ENCODE measurements around the gene PCAT6. TPM values are rescaled to one million over a fixed set of nuclear protein-coding genes. Genes with fewer than 3 reads are reported as not detected.

Gene PCAT6
- total and polyA plus RNA-seq, 9 donors: 0.57 to 2.8 (median 1.1) TPM; not detected in 2

GRCh38 chr1:202812176-202813026, 1.6 kb downstream of the PCAT6 start:
- TF ChIP-seq POLR2A (IDR thresholded peaks at IDR 0.05) (no peak), EP300 (IDR thresholded peaks at IDR 0.05) (no peak)
- TF ChIP-seq, protein P1, sequence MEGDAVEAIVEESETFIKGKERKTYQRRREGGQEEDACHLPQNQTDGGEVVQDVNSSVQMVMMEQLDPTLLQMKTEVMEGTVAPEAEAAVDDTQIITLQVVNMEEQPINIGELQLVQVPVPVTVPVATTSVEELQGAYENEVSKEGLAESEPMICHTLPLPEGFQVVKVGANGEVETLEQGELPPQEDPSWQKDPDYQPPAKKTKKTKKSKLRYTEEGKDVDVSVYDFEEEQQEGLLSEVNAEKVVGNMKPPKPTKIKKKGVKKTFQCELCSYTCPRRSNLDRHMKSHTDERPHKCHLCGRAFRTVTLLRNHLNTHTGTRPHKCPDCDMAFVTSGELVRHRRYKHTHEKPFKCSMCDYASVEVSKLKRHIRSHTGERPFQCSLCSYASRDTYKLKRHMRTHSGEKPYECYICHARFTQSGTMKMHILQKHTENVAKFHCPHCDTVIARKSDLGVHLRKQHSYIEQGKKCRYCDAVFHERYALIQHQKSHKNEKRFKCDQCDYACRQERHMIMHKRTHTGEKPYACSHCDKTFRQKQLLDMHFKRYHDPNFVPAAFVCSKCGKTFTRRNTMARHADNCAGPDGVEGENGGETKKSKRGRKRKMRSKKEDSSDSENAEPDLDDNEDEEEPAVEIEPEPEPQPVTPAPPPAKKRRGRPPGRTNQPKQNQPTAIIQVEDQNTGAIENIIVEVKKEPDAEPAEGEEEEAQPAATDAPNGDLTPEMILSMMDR (IDR thresholded peaks at IDR 0.05): no peak
- intact Hi-C loops (cut with DNase I): loop anchor here in 2 of 4 donors (5.0 to 10.0 kb wide), 2 partner anchors 45 to 72 kb away; partner anchors contain the start of gene RABIF (in 1 of the 2)

DNA sequence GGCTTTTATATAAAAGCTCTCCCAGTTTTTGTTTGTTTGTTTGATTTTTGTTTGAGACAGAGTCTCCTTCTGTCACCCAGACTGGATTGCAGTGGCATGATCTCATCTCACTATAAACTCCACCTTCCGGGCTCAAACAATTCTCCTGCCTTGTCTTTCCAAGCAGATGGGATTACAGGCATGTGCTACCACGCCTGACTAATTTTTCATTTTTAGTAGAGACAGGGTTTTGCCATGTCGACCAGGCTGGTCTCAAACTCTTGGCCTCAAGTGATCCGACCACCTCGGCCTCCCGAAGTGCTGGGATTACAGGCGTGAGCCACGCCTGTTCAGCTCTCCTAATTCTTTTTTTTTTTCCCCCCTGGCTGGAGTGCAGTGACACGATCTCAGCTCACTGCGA, 4.4 kb downstream of the PCAT6 start:
- intact Hi-C loops (cut with DNase I): loop anchor here in 1 of 4 donors (10.0 kb wide), 1 partner anchor 70 kb away; the partner anchor contains the start of gene RABIF
- WGBS, 3 donors: 76 to 81% (median 78%) methylated on average over 10 of the region's 10 CpGs
- Histone ChIP-seq H3K27ac (no peak overlapping the region), H3K4me3 (no peak overlapping the region), H3K36me3 (no peaks in the 10 kb centered on the region), H3K4me1 (ENCODE audit: insufficient read depth) (peaks cover 3% of the 10 kb centered on the region), H3K27me3 (no peaks in the 10 kb centered on the region), H3K9me3 (no peaks in the 10 kb centered on the region)
- DNase-seq: no peak
- TF ChIP-seq, protein P1 (IDR thresholded peaks at IDR 0.05): no peak
- TF ChIP-seq EP300 (IDR thresholded peaks at IDR 0.05) (no peak), POLR2A (IDR thresholded peaks at IDR 0.05) (no peak)

More at GRCh38 chr1:202812176-202813026, 1.6 kb downstream of the PCAT6 start:
- Histone ChIP-seq H3K9me3 (no peaks in the 10 kb centered on the region), H3K4me3 (no peak overlapping the region), H3K27me3 (no peaks in the 10 kb centered on the region), H3K36me3 (no peaks in the 10 kb centered on the region), H3K27ac (no peak overlapping the region), H3K4me1 (ENCODE audit: insufficient read depth) (peaks cover 3% of the 10 kb centered on the region)
- no peak for DNase-seq
- 75 to 77% (median 76%) methylated on average over 8 to 9 of the region's 9 CpGs for WGBS, 3 donors

GRCh38 chr1:202818819-202819218, 8.1 kb downstream of the PCAT6 start:
- intact Hi-C loops (cut with DNase I): loop anchor here in 1 of 4 donors (10.0 kb wide), 1 partner anchor 66 kb away; the partner anchor contains the start of gene RABIF

GRCh38 chr1:202821467-202821866, 10.7 kb downstream of the PCAT6 start:
- TF ChIP-seq POLR2A (IDR thresholded peaks at IDR 0.05) (no peak), EP300 (IDR thresholded peaks at IDR 0.05) (no peak)
- TF ChIP-seq, protein P1 (IDR thresholded peaks at IDR 0.05): no peak
- WGBS, 3 donors: 4 to 11% (median 5%) methylated on average over 2 of the region's 2 CpGs
- no peak for DNase-seq
- intact Hi-C loops (cut with DNase I): no loop called here
- no peak overlapping the region for H3K4me3 ChIP-seq
- no peaks in the 10 kb centered on the region for H3K4me1 ChIP-seq (ENCODE audit: insufficient read depth)
- H3K27me3 ChIP-seq: no peaks in the 10 kb centered on the region
- no peaks in the 10 kb centered on the region for H3K9me3 ChIP-seq
- no peaks in the 10 kb centered on the region for H3K36me3 ChIP-seq
- H3K27ac ChIP-seq: no peak overlapping the region

More at GRCh38 chr1:202818819-202819218, 8.1 kb downstream of the PCAT6 start:
- H3K27ac ChIP-seq: no peak overlapping the region
- no peak for TF ChIP-seq EP300 (IDR thresholded peaks at IDR 0.05)
- no peak for TF ChIP-seq POLR2A (IDR thresholded peaks at IDR 0.05)
- TF ChIP-seq, protein P1 (IDR thresholded peaks at IDR 0.05): no peak
- no peaks in the 10 kb centered on the region for H3K4me1 ChIP-seq (ENCODE audit: insufficient read depth)
- WGBS, 3 donors: 66 to 71% (median 70%) methylated on average over 1 of the region's 1 CpG
- no peaks in the 10 kb centered on the region for H3K27me3 ChIP-seq
- H3K36me3 ChIP-seq: no peaks in the 10 kb centered on the region
- H3K4me3 ChIP-seq: no peak overlapping the region
- no peaks in the 10 kb centered on the region for H3K9me3 ChIP-seq
- DNase-seq: no peak
